Measurements from ENCODE around the gene EIPR1.

EIPR1 gene

GRCh38 chr2:3421580-3421979, 44.0 kb upstream of the EIPR1 start:
- TF ChIP-seq CTCF (IDR thresholded peaks at IDR 0.05), result no peak
- Histone ChIP-seq H3K4me3 (no peak overlapping the region), H3K27ac (no peak overlapping the region)
- DNase-seq (ENCODE audit: low spot score), result no peak

GRCh38 chr2:3420769-3421397, 43.3 kb upstream of the EIPR1 start:
- DNase-seq (ENCODE audit: low spot score), result no peak

GRCh38 chr2:3420076-3420768, 42.6 kb upstream of the EIPR1 start:
- H3K4me3 ChIP-seq, result no peak overlapping the region
- no peak overlapping the region for H3K27ac ChIP-seq
- no peak for TF ChIP-seq CTCF (IDR thresholded peaks at IDR 0.05)
- no peak for DNase-seq (ENCODE audit: low spot score)

More at GRCh38 chr2:3420769-3421397, 43.3 kb upstream of the EIPR1 start:
- no peak for TF ChIP-seq CTCF (IDR thresholded peaks at IDR 0.05)
- Histone ChIP-seq H3K4me3 (no peak overlapping the region), H3K27ac (no peak overlapping the region)

- DNase-seq (ENCODE audit: low spot score), result no peak
- H3K4me3 ChIP-seq, result no peak overlapping the region
- no peak for TF ChIP-seq CTCF (IDR thresholded peaks at IDR 0.05)
- H3K27ac ChIP-seq, result no peak overlapping the region
These were observed 41.3 kb upstream of the EIPR1 start for GRCh38 chr2:3418766-3419404.

- Histone ChIP-seq H3K27ac (no peak overlapping the region), H3K4me3 (no peak overlapping the region)
- no peak for DNase-seq (ENCODE audit: low spot score)
- TF ChIP-seq CTCF (IDR thresholded peaks at IDR 0.05), result no peak
These were observed 36.7 kb upstream of the EIPR1 start for GRCh38 chr2:3414133-3414860.

- H3K27ac ChIP-seq, result no peak overlapping the region
- no peak overlapping the region for H3K4me3 ChIP-seq
- no peak for DNase-seq (ENCODE audit: low spot score)
- TF ChIP-seq CTCF (IDR thresholded peaks at IDR 0.05), result no peak
These were observed 36.1 kb upstream of the EIPR1 start for GRCh38 chr2:3413697-3414096.
